ENCODE data around the gene ELL2. TPM values are rescaled to one million over a fixed set of nuclear protein-coding genes. Genes with fewer than 3 reads are reported as not detected.

ELL2 gene
- total and polyA plus RNA-seq, 9 of the 15 experiments (the other 6 are each of a cell fraction or from before 2014, with no cell fraction given) = 4.3 to 18.3 (median 14.5) TPM

DNA sequence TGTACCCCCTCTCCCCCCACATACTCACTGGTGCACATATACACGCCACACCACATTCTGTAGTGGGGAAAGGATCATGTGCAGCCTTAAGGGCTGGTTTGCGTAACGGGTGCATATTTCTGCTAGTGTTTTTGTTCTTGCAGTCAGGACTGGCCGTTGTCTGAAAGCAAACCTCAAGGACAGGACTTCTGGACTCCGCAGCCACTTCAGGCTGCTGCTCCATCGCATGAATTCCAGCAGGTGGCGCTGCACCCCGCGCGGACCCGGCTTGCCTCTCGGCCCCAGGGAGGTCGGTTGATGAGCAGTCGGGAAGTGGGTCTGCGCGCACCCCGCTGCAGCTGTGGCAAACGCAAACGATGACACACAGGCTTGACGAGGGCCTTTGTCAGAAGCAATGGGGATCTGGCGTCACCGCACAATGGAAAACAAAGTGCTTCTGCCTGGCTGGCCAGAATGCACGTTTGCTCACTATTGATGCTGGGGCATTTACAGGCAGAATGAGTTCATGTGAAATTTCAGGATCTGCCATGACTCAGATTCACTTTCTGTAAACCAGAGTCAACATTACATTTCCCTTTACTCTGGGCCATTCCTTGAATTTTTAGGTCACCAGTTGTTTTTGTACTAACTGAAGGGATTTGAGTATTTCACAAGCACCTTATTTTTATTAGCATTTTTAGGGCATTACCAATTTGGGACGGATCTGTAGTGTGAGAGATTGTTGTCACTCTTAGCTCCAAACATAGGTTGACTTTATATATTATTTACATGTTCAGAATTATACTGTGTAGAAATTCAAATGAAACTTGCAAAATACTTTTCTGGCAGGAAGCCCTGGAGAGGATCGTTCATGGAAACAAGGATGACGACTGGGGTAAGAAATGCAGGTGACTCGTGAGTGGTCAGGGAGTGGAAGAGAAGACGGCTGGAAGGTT is 102.7 kb downstream of the ELL2 start (continued):
- TF ChIP-seq TBP (optimal IDR thresholded peaks at IDR 0.05; ENCODE audit: low read depth, low read length) (peak; percentile 31), HSF4 (CRISPR knock-in tag; IDR thresholded peaks at IDR 0.05; ENCODE audit: borderline replicate concordance) (no peak), NCOA6 (IDR thresholded peaks at IDR 0.05) (no peak), TGIF2 (CRISPR knock-in tag; IDR thresholded peaks at IDR 0.05) (no peak), FOXK1 (CRISPR knock-in tag; IDR thresholded peaks at IDR 0.05; ENCODE audit: borderline replicate concordance) (no peak), CTBP1 (IDR thresholded peaks at IDR 0.05; ENCODE audit: borderline replicate concordance) (peak; percentile 74; the same call in 1 of the 2 replicates), MCM5 (IDR thresholded peaks at IDR 0.05; ENCODE audit: low read depth) (no peak), RFX5 (IDR thresholded peaks at IDR 0.05; ENCODE audit: low read depth, low read length) (no peak), EP400 (IDR thresholded peaks at IDR 0.05) (no peak), CREBBP (IDR thresholded peaks at IDR 0.05; ENCODE audit: low read depth, low read length) (no peak), ZNF24 (IDR thresholded peaks at IDR 0.05) (peak; percentile 54; the same call in 1 of the 2 replicates), ZNF507 (tag; conservative IDR thresholded peaks at IDR 0.05) (no peak), GTF2E2 (tag; IDR thresholded peaks at IDR 0.05) (no peak), ZNF282 (CRISPR knock-in tag; IDR thresholded peaks at IDR 0.05) (no peak), POLR2AphosphoS5 (IDR thresholded peaks at IDR 0.05; ENCODE audit: control insufficient read depth, insufficient read depth, low read depth, low read length) (no peak), OTX1 (CRISPR knock-in tag; IDR thresholded peaks at IDR 0.05) (no peak), ARID2 (IDR thresholded peaks at IDR 0.05) (peak; percentile 73; the same call in 1 of the 2 replicates), TOE1 (IDR thresholded peaks at IDR 0.05; ENCODE audit: borderline replicate concordance) (no peak), TOE1 (CRISPR knock-in tag; IDR thresholded peaks at IDR 0.05; ENCODE audit: borderline replicate concordance, low read depth) (peak; percentile 83; the same call in 1 of the 2 replicates)
- TF ChIP-seq, protein P1, sequence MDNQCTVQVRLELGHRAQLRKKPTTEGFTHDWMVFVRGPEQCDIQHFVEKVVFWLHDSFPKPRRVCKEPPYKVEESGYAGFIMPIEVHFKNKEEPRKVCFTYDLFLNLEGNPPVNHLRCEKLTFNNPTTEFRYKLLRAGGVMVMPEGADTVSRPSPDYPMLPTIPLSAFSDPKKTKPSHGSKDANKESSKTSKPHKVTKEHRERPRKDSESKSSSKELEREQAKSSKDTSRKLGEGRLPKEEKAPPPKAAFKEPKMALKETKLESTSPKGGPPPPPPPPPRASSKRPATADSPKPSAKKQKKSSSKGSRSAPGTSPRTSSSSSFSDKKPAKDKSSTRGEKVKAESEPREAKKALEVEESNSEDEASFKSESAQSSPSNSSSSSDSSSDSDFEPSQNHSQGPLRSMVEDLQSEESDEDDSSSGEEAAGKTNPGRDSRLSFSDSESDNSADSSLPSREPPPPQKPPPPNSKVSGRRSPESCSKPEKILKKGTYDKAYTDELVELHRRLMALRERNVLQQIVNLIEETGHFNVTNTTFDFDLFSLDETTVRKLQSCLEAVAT (IDR thresholded peaks at IDR 0.05) = no peak
- TF ChIP-seq, protein P2, sequence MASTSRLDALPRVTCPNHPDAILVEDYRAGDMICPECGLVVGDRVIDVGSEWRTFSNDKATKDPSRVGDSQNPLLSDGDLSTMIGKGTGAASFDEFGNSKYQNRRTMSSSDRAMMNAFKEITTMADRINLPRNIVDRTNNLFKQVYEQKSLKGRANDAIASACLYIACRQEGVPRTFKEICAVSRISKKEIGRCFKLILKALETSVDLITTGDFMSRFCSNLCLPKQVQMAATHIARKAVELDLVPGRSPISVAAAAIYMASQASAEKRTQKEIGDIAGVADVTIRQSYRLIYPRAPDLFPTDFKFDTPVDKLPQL (IDR thresholded peaks at IDR 0.05; ENCODE audit: extremely low read depth, insufficient read length) = no peak
- TF ChIP-seq, protein P3, sequence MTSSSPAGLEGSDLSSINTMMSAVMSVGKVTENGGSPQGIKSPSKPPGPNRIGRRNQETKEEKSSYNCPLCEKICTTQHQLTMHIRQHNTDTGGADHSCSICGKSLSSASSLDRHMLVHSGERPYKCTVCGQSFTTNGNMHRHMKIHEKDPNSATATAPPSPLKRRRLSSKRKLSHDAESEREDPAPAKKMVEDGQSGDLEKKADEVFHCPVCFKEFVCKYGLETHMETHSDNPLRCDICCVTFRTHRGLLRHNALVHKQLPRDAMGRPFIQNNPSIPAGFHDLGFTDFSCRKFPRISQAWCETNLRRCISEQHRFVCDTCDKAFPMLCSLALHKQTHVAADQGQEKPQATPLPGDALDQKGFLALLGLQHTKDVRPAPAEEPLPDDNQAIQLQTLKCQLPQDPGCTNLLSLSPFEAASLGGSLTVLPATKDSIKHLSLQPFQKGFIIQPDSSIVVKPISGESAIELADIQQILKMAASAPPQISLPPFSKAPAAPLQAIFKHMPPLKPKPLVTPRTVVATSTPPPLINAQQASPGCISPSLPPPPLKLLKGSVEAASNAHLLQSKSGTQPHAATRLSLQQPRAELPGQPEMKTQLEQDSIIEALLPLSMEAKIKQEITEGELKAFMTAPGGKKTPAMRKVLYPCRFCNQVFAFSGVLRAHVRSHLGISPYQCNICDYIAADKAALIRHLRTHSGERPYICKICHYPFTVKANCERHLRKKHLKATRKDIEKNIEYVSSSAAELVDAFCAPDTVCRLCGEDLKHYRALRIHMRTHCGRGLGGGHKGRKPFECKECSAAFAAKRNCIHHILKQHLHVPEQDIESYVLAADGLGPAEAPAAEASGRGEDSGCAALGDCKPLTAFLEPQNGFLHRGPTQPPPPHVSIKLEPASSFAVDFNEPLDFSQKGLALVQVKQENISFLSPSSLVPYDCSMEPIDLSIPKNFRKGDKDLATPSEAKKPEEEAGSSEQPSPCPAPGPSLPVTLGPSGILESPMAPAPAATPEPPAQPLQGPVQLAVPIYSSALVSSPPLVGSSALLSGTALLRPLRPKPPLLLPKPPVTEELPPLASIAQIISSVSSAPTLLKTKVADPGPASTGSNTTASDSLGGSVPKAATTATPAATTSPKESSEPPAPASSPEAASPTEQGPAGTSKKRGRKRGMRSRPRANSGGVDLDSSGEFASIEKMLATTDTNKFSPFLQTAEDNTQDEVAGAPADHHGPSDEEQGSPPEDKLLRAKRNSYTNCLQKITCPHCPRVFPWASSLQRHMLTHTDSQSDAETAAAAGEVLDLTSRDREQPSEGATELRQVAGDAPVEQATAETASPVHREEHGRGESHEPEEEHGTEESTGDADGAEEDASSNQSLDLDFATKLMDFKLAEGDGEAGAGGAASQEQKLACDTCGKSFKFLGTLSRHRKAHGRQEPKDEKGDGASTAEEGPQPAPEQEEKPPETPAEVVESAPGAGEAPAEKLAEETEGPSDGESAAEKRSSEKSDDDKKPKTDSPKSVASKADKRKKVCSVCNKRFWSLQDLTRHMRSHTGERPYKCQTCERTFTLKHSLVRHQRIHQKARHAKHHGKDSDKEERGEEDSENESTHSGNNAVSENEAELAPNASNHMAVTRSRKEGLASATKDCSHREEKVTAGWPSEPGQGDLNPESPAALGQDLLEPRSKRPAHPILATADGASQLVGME (CRISPR knock-in tag; IDR thresholded peaks at IDR 0.05) = 0 out of 2 replicates have a peak, but pooled peaks have one; percentile 30

All from K562 (cell line).